Kidney glomerular epithelial cell (primary cell): ENCODE measurements around the gene JRKL.
"Not testable (repeated sequence)": the region's sequence is repeated elsewhere in the genome, so short reads cannot be mapped to it uniquely, and the experiment has no call there.

Experiments used
- DNase-seq: peaks from one replicate; lab custom pipeline; 2025; lab: John Stamatoyannopoulos, UW

The JRKL gene

GRCh38 chr11:96394773-96395172 lies 5.0 kb downstream of the JRKL start:
- DNase-seq, result no peak

- DNase-seq, result no peak
Measured at GRCh38 chr11:96396637-96397036, 6.8 kb downstream of the JRKL start.

GRCh38 chr11:96397863-96398262 lies 8.1 kb downstream of the JRKL start:
- no peak for DNase-seq

- no peak for DNase-seq
Measured at GRCh38 chr11:96400697-96401096, 10.9 kb downstream of the JRKL start.

GRCh38 chr11:96411412-96411811 lies 21.6 kb downstream of the JRKL start:
- not testable (repeated sequence) for DNase-seq

GRCh38 chr11:96412761-96413381 lies 23.1 kb downstream of the JRKL start:
- DNase-seq, result no peak

GRCh38 chr11:96413408-96413807 lies 23.6 kb downstream of the JRKL start:
- no peak for DNase-seq

- peak; percentile 10 for DNase-seq
Measured at GRCh38 chr11:96424693-96425092, 34.9 kb downstream of the JRKL start.

- DNase-seq, result no peak
Measured at GRCh38 chr11:96430668-96431067, 40.9 kb downstream of the JRKL start.

- DNase-seq, result not testable (repeated sequence)
Measured at GRCh38 chr11:96432654-96433053, 42.8 kb downstream of the JRKL start.
